ENCODE measurements around the gene SAPCD2. TPM values are rescaled to one million over a fixed set of nuclear protein-coding genes. Genes with fewer than 3 reads are reported as not detected.

SAPCD2 gene
- total RNA-seq, 1 experiment from 2014 or later, result 15.7 TPM

- H3K27ac Mint-ChIP-seq (ENCODE audit: low read depth, unreplicated experiment), result no peak overlapping the region
- no peak for DNase-seq (ENCODE audit: unreplicated experiment)
- H3K36me3 Mint-ChIP-seq (ENCODE audit: insufficient read depth, unreplicated experiment), result peaks cover 14% of the 10 kb centered on the region
- TSS peak; percentile 37 for BruUV-seq (replicated peaks)
- TF ChIP-seq CTCF (IDR thresholded peaks at IDR 0.05; ENCODE audit: unreplicated experiment), result no peak
- CTCF ChIA-PET, result interaction anchor here (0.6 to 0.8 kb wide), 2 partner anchors 85 to 530 kb away, joined by 3 read pairs; no protein-coding TSS in a partner anchor
- intact Hi-C loops (cut with micrococcal nuclease), result no loop called here
- POLR2A ChIA-PET, result interaction anchor here (1.7 to 2.4 kb wide), 2 partner anchors 27 to 30 kb away, joined by 3 to 12 read pairs; partner anchors contain the start of gene MAN1B1
- peak overlapping the region; percentile 62 for H3K4me3 Mint-ChIP-seq (ENCODE audit: unreplicated experiment)
- no peaks in the 10 kb centered on the region for H3K9me3 Mint-ChIP-seq (ENCODE audit: unreplicated experiment)
- H3K27me3 Mint-ChIP-seq (ENCODE audit: insufficient read depth, unreplicated experiment), result no peaks in the 10 kb centered on the region
- H3K4me1 Mint-ChIP-seq (ENCODE audit: insufficient read depth, unreplicated experiment), result no peaks in the 10 kb centered on the region
Measured at GRCh38 chr9:137113385-137114159, 43.2 kb upstream of the SAPCD2 start.

- H3K27me3 Mint-ChIP-seq (ENCODE audit: insufficient read depth, unreplicated experiment), result no peaks in the 10 kb centered on the region
- peaks cover 17% of the 10 kb centered on the region for H3K36me3 Mint-ChIP-seq (ENCODE audit: insufficient read depth, unreplicated experiment)
- no peak for DNase-seq (ENCODE audit: unreplicated experiment)
- TF ChIP-seq CTCF (IDR thresholded peaks at IDR 0.05; ENCODE audit: unreplicated experiment), result no peak
- BruUV-seq (replicated peaks), result no TSS peak
- POLR2A ChIA-PET, result interaction anchor here (1.7 kb wide), 1 partner anchor 30 kb away, joined by 3 read pairs; no protein-coding TSS in a partner anchor
- H3K27ac Mint-ChIP-seq (ENCODE audit: low read depth, unreplicated experiment), result no peak overlapping the region
- peak overlapping the region; percentile 62 for H3K4me3 Mint-ChIP-seq (ENCODE audit: unreplicated experiment)
- intact Hi-C loops (cut with micrococcal nuclease), result no loop called here
- CTCF ChIA-PET, result interaction anchor here (0.6 to 0.8 kb wide), 2 partner anchors 84 to 531 kb away, joined by 3 read pairs; no protein-coding TSS in a partner anchor
- no peaks in the 10 kb centered on the region for H3K4me1 Mint-ChIP-seq (ENCODE audit: insufficient read depth, unreplicated experiment)
- no peaks in the 10 kb centered on the region for H3K9me3 Mint-ChIP-seq (ENCODE audit: unreplicated experiment)
Measured at GRCh38 chr9:137112564-137113384, 42.4 kb upstream of the SAPCD2 start.

GRCh38 chr9:137111788-137112563 is 41.6 kb upstream of the SAPCD2 start:
- no peak for TF ChIP-seq CTCF (IDR thresholded peaks at IDR 0.05; ENCODE audit: unreplicated experiment)
- H3K36me3 Mint-ChIP-seq (ENCODE audit: insufficient read depth, unreplicated experiment), result peaks cover 17% of the 10 kb centered on the region
- DNase-seq (ENCODE audit: unreplicated experiment), result no peak
- intact Hi-C loops (cut with micrococcal nuclease), result no loop called here
- ChIA-PET CTCF (interaction anchor here (0.6 kb wide), 1 partner anchor 192 kb away, joined by 3 read pairs; no protein-coding TSS in a partner anchor), POLR2A (interaction anchor here (1.7 kb wide), 1 partner anchor 29 kb away, joined by 3 read pairs; no protein-coding TSS in a partner anchor)
- no peak overlapping the region for H3K27ac Mint-ChIP-seq (ENCODE audit: low read depth, unreplicated experiment)
- H3K4me1 Mint-ChIP-seq (ENCODE audit: insufficient read depth, unreplicated experiment), result no peaks in the 10 kb centered on the region
- no peaks in the 10 kb centered on the region for H3K9me3 Mint-ChIP-seq (ENCODE audit: unreplicated experiment)
- H3K4me3 Mint-ChIP-seq (ENCODE audit: unreplicated experiment), result no peak overlapping the region
- BruUV-seq (replicated peaks), result no TSS peak
- no peaks in the 10 kb centered on the region for H3K27me3 Mint-ChIP-seq (ENCODE audit: insufficient read depth, unreplicated experiment)

All from MCF 10A (cell line).